ENCODE data around the gene SDF2. TPM values are rescaled to one million over a fixed set of nuclear protein-coding genes. Genes with fewer than 3 reads are reported as not detected.
A peak's percentile ranks its signal among the peaks of the same experiment; 100 is the strongest.

SDF2 gene
- total and polyA plus RNA-seq, 2 donors (not counting 1 experiment from before 2014, with no cell fraction given): 58.5 to 65.2 TPM

GRCh38 chr17:28646039-28646754 is 15.5 kb downstream of the SDF2 start:
- peaks cover 22% of the 10 kb centered on the region for H3K79me2 ChIP-seq (ENCODE audit: control insufficient read depth, insufficient read depth, low read length)
- H3K27me3 ChIP-seq (ENCODE audit: control insufficient read depth, insufficient read depth, low read length): no peaks in the 10 kb centered on the region
- H3K27ac ChIP-seq (ENCODE audit: insufficient read depth, low read length): peak overlapping the region; percentile 54
- H3K4me1 ChIP-seq (ENCODE audit: control insufficient read depth, extremely low read depth, insufficient read depth, low read length): peaks cover 6% of the 10 kb centered on the region
- no peaks in the 10 kb centered on the region for H3K9me3 ChIP-seq (ENCODE audit: control insufficient read depth, insufficient read depth, low read depth, low read length)
- H2AFZ ChIP-seq (ENCODE audit: low read length): peak overlapping the region; percentile 20
- H3K4me3 ChIP-seq (replicated peaks in 1 of 4; ENCODE audit: control extremely low read depth in 1 of 4, insufficient read depth in 1 of 4, low read depth in 3 of 4, low read length in 4 of 4): peak overlapping the region in 1 of 4 experiments; percentile 92
- H3K4me2 ChIP-seq (ENCODE audit: extremely low read depth, insufficient read depth, low read length): peak overlapping the region; percentile 11
- no peak for DNase-seq (ENCODE audit: low read depth in 2 of 2)
- H3K9ac ChIP-seq (ENCODE audit: insufficient read depth, low read length): no peak overlapping the region
- peaks cover 7% of the 10 kb centered on the region for H3K36me3 ChIP-seq (ENCODE audit: control insufficient read depth, insufficient read depth, low read length)
- H4K20me1 ChIP-seq (ENCODE audit: control insufficient read depth, extremely low read depth, insufficient read depth, low read length): no peaks in the 10 kb centered on the region
- TF ChIP-seq EZH2 (IDR thresholded peaks at IDR 0.05; ENCODE audit: low read length, missing control alignments): no peak
- no peak for TF ChIP-seq CTCF (conservative IDR thresholded peaks at IDR 0.05 in 1 of 2, IDR thresholded peaks at IDR 0.05 in 1 of 2; ENCODE audit: low read depth in 1 of 2, low read length in 2 of 2)

- H3K36me3 ChIP-seq (ENCODE audit: control insufficient read depth, insufficient read depth, low read length): peaks cover 7% of the 10 kb centered on the region
- H3K9me3 ChIP-seq (ENCODE audit: control insufficient read depth, insufficient read depth, low read depth, low read length): no peaks in the 10 kb centered on the region
- H4K20me1 ChIP-seq (ENCODE audit: control insufficient read depth, extremely low read depth, insufficient read depth, low read length): no peaks in the 10 kb centered on the region
- peak overlapping the region; percentile 83 for H3K27ac ChIP-seq (ENCODE audit: insufficient read depth, low read length)
- H3K4me1 ChIP-seq (ENCODE audit: control insufficient read depth, extremely low read depth, insufficient read depth, low read length): peaks cover 6% of the 10 kb centered on the region
- peaks cover 22% of the 10 kb centered on the region for H3K79me2 ChIP-seq (ENCODE audit: control insufficient read depth, insufficient read depth, low read length)
- DNase-seq (ENCODE audit: low read depth in 2 of 2): no peak
- peak overlapping the region; percentile 68 for H2AFZ ChIP-seq (ENCODE audit: low read length)
- TF ChIP-seq CTCF (conservative IDR thresholded peaks at IDR 0.05 in 1 of 2, IDR thresholded peaks at IDR 0.05 in 1 of 2; ENCODE audit: low read depth in 1 of 2, low read length in 2 of 2): no peak
- TF ChIP-seq EZH2 (IDR thresholded peaks at IDR 0.05; ENCODE audit: low read length, missing control alignments): no peak
- H3K27me3 ChIP-seq (ENCODE audit: control insufficient read depth, insufficient read depth, low read length): no peaks in the 10 kb centered on the region
- H3K4me2 ChIP-seq (ENCODE audit: extremely low read depth, insufficient read depth, low read length): peak overlapping the region; percentile 93
- H3K9ac ChIP-seq (ENCODE audit: insufficient read depth, low read length): peak overlapping the region; percentile 79
- H3K4me3 ChIP-seq (replicated peaks in 1 of 4; ENCODE audit: control extremely low read depth in 1 of 4, insufficient read depth in 1 of 4, low read depth in 3 of 4, low read length in 4 of 4): peak overlapping the region; percentile 59 to 92 (median 73)
These were observed 16.1 kb downstream of the SDF2 start for GRCh38 chr17:28645576-28645939.

GRCh38 chr17:28644787-28645575 is 16.7 kb downstream of the SDF2 start, which contains the start of gene BLTP2:
Gene BLTP2 (minus strand): TSS chr17:28645158. CDS start chr17:28645056, 102 bp downstream.
- Histone ChIP-seq H3K36me3 (ENCODE audit: control insufficient read depth, insufficient read depth, low read length) (peaks cover 7% of the 10 kb centered on the region), H3K79me2 (ENCODE audit: control insufficient read depth, insufficient read depth, low read length) (peaks cover 22% of the 10 kb centered on the region)
- DNase-seq (ENCODE audit: low read depth in 2 of 2): peak; percentile 93

More at GRCh38 chr17:28644787-28645575, 16.7 kb downstream of the SDF2 start, which contains the start of gene BLTP2:
- H3K27ac ChIP-seq (ENCODE audit: insufficient read depth, low read length): peak within 1 kb of the TSS; percentile 83
- peak within 1 kb of the TSS; percentile 99 for H3K4me2 ChIP-seq (ENCODE audit: extremely low read depth, insufficient read depth, low read length)
- H3K9ac ChIP-seq (ENCODE audit: insufficient read depth, low read length): peak within 1 kb of the TSS; percentile 79
- peak within 1 kb of the TSS; percentile 86 to 97 (median 89) for H3K4me3 ChIP-seq (replicated peaks in 1 of 4; ENCODE audit: control extremely low read depth in 1 of 4, insufficient read depth in 1 of 4, low read depth in 3 of 4, low read length in 4 of 4)
- no peaks in the 10 kb centered on the region for H4K20me1 ChIP-seq (ENCODE audit: control insufficient read depth, extremely low read depth, insufficient read depth, low read length)
- H3K9me3 ChIP-seq (ENCODE audit: control insufficient read depth, insufficient read depth, low read depth, low read length): no peaks in the 10 kb centered on the region
- TF ChIP-seq EZH2 (IDR thresholded peaks at IDR 0.05; ENCODE audit: low read length, missing control alignments): no peak
- TF ChIP-seq CTCF (conservative IDR thresholded peaks at IDR 0.05 in 1 of 2, IDR thresholded peaks at IDR 0.05 in 1 of 2; ENCODE audit: low read depth in 1 of 2, low read length in 2 of 2): no peak
- peak within 1 kb of the TSS; percentile 68 for H2AFZ ChIP-seq (ENCODE audit: low read length)
- H3K4me1 ChIP-seq (ENCODE audit: control insufficient read depth, extremely low read depth, insufficient read depth, low read length): peaks cover 6% of the 10 kb centered on the region
- H3K27me3 ChIP-seq (ENCODE audit: control insufficient read depth, insufficient read depth, low read length): no peaks in the 10 kb centered on the region

All from fibroblast of lung (primary cell).